ENCODE results near the gene KDSR.

KDSR gene, protein sequence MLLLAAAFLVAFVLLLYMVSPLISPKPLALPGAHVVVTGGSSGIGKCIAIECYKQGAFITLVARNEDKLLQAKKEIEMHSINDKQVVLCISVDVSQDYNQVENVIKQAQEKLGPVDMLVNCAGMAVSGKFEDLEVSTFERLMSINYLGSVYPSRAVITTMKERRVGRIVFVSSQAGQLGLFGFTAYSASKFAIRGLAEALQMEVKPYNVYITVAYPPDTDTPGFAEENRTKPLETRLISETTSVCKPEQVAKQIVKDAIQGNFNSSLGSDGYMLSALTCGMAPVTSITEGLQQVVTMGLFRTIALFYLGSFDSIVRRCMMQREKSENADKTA
- 20.2 to 115 (median 78.2) reads per million in 9 experiments for total RNA-seq

DNA sequence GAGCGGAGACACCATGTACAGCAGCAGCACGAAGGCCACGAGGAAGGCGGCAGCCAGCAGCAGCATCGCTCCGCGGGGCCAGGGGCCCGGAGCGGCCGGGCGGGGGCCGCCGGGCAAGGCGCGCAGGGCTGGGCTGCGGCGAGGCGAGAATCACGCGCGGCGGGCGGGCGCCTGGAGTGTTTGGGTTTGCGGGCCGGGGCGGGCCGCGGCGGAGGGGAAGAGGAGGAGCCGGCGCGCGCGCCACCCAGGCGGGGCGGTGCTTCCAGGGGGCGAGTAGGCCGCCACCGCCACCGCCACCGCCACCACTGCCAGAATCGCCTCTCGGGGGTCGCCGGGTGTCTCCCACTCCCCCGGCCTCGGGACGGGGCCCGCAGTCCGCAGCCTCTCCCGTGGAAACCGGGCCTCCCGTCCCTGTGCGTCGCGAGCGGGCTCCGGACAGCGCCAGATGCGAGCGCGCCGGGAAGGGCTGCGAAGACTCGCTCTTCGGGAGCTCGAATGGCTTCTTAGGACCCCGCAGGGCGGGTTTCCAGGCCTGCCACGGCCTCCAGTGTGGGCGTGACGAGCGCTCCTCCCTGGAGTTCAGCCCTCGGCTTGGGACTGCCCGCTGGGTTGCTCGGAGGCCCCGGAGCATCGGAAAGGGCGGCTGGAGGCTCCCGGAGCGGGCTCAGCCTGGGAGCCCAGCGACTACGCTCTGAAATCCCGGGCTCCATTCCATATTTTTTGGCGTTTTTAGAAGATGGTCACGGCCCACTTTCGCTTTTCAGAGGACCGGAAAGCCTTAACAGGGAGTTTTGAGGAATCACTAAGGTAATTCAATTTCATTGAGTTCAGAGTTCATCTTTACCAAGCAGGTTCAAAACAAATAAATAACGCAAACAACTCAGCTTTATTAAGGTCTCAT is at the start of gene KDSR:
Gene KDSR (minus strand): TSS at position 154 of the 901 bp plus-strand sequence. CDS start 88 bp downstream, at position 66.
- Mint-ChIP-seq H3K36me3 (ENCODE audit: insufficient read depth) (peaks cover 8% of the 10 kb centered on the region), H3K4me1 (ENCODE audit: low read depth in 2 of 2) (peaks cover 28 to 38% of the 10 kb centered on the region in 2 donors), H3K27me3 (no peaks in the 10 kb centered on the region), H3K4me3 (peak within 1 kb of the TSS; percentile 78 to 87), H3K27ac (peak within 1 kb of the TSS; percentile 80), H3K9me3 (peaks cover 0 to 2% of the 10 kb centered on the region in 2 donors)
- peak; percentile 73 to 80 (median 78) for DNase-seq
- peak; percentile 77 for ATAC-seq (replicated peaks)

DNA sequence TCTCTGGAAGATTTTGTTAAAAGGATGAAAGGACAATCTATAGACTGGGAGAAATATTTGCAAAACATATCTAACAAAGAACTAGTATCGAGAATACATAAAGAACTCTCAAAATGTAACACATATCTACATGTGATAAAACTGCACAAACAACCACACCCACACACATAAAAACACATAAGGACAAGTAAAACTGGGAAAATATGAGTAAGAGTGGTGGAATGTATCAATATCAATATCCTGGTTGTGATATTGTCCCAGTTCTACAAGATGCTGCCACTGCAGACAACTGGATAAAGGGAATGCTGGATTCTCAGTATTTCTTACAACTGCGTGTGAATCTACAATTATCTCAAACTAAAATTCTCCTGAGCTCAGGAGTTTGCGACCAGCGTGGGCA is 45.9 kb upstream of the KDSR start:
- Mint-ChIP-seq H3K27ac (peak overlapping the region in 1 of 2 donors; percentile 68), H3K4me1 (ENCODE audit: low read depth in 2 of 2) (peaks cover 26 to 41% of the 10 kb centered on the region in 2 donors), H3K4me3 (peak overlapping the region in 1 of 2 donors; percentile 40), H3K9me3 (no peaks in the 10 kb centered on the region), H3K36me3 (ENCODE audit: insufficient read depth) (peaks cover 47% of the 10 kb centered on the region), H3K27me3 (no peaks in the 10 kb centered on the region)
- DNase-seq (no peak), ATAC-seq (replicated peaks) (no peak)

- DNase-seq: no peak
- peaks cover 26 to 51% of the 10 kb centered on the region in 2 donors for H3K4me1 Mint-ChIP-seq (ENCODE audit: low read depth in 2 of 2)
- ATAC-seq (replicated peaks): no peak
Measured at GRCh38 chr18:63410792-63411191, 43.8 kb upstream of the KDSR start.

DNA sequence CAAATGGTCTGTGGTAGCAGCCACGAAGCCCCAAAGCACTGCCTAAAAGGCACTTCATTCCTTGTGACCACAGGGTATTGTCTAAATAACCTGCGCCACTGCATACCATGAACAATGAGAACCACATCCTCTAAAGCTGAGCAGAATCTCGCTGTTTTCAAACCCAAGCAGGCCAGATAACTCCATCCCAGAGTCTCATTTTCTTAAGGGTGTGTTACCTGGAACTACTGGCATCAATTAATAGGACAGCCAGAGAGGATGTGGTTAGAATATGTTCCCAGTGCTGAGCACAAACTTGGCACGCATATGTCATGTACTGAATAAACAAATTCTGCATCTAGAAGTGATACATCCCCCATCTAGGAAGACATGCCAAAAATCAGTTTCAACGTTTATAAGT is 42.3 kb upstream of the KDSR start:
- no peaks in the 10 kb centered on the region for H3K27me3 Mint-ChIP-seq
- peaks cover 24 to 41% of the 10 kb centered on the region in 2 donors for H3K4me1 Mint-ChIP-seq (ENCODE audit: low read depth in 2 of 2)
- ATAC-seq (replicated peaks) (peak; percentile 48), DNase-seq (no peak)
- no peak overlapping the region for H3K4me3 Mint-ChIP-seq
- no peaks in the 10 kb centered on the region for H3K9me3 Mint-ChIP-seq
- peak overlapping the region; percentile 31 to 73 for H3K27ac Mint-ChIP-seq
- H3K36me3 Mint-ChIP-seq (ENCODE audit: insufficient read depth): peaks cover 63% of the 10 kb centered on the region

More at GRCh38 chr18:63410792-63411191, 43.8 kb upstream of the KDSR start:
- Mint-ChIP-seq H3K27ac (peak overlapping the region; percentile 73 to 74), H3K4me3 (no peak overlapping the region), H3K27me3 (no peaks in the 10 kb centered on the region), H3K36me3 (ENCODE audit: insufficient read depth) (peaks cover 58% of the 10 kb centered on the region), H3K9me3 (no peaks in the 10 kb centered on the region)

GRCh38 chr18:63407734-63408133 is 40.7 kb upstream of the KDSR start:
- no peaks in the 10 kb centered on the region for H3K27me3 Mint-ChIP-seq
- peak overlapping the region in 1 of 2 donors; percentile 33 for H3K27ac Mint-ChIP-seq
- no peaks in the 10 kb centered on the region for H3K9me3 Mint-ChIP-seq
- H3K4me1 Mint-ChIP-seq (ENCODE audit: low read depth in 2 of 2): peaks cover 13 to 32% of the 10 kb centered on the region in 2 donors
- no peak for ATAC-seq (replicated peaks)
- peaks cover 63% of the 10 kb centered on the region for H3K36me3 Mint-ChIP-seq (ENCODE audit: insufficient read depth)
- no peak overlapping the region for H3K4me3 Mint-ChIP-seq
- no peak for DNase-seq

DNA sequence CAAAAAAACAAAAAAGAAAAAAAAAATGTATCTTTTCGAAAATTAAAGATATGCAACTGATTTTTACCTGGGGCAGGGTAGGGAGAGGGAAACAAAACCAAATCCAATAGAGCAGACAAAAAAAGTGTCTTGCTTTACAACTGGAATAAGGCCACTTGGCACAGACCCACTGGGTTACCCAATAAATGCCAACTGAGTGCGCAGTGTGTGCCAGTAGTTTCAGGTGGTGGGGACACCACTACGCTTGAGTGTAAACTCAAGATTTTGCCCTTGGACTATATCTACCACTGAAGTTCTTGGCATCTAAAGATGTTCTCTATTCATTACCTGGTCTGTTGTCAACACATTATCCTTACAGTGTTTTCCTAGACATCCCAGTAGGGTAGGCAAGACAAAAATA is 39.0 kb upstream of the KDSR start:
- Mint-ChIP-seq H3K4me1 (ENCODE audit: low read depth in 2 of 2) (peaks cover 12 to 25% of the 10 kb centered on the region in 2 donors), H3K27me3 (no peaks in the 10 kb centered on the region), H3K27ac (peak overlapping the region; percentile 7 to 38), H3K36me3 (ENCODE audit: insufficient read depth) (peaks cover 68% of the 10 kb centered on the region), H3K4me3 (no peak overlapping the region), H3K9me3 (no peaks in the 10 kb centered on the region)
- DNase-seq (no peak), ATAC-seq (replicated peaks) (no peak)

DNA sequence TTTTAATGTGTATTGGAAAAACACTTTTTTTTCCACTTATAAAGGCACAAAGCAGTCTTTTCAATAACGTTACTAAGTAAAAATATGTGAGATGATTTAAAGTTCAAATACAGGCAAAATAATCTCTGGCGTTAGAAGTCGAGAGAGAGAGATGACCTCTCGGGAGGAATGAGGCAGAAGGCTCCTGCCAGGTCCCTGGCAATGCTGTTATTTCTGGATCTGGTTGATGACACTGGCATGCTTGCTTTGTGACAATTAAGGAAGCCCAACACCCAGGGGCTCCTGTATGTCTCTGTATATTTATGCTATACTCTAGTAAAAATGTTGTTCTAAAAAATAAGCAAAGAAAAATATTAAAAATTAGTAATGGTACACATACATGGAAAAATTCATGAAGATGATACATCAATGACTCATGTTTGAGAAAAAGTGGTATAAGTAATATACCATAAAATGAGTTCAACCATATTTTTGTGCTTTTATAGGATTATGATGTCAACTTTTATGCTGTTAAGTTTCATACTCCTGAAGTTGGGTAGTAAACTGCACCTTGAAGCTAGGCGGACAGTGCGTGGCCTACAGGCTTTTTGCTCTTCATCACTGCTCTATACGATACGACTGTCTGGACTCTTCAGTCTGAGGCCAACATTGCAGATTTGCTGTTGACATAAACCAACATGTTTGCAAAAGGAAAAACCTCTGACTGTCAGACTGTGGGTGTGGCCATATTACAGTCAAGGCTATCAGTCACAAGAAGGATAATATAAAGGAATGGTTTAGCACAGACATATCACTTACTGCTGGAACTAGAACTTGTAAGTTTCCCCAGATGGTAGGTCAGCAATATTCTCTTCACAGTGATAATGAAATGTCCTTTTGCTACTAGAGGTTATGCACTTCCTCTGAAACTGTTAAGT is 35.5 kb upstream of the KDSR start:
- peaks cover 7 to 12% of the 10 kb centered on the region in 2 donors for H3K4me1 Mint-ChIP-seq (ENCODE audit: low read depth in 2 of 2)
- DNase-seq (no peak), ATAC-seq (replicated peaks) (no peak)
- H3K4me3 Mint-ChIP-seq: no peak overlapping the region
- peaks cover 73% of the 10 kb centered on the region for H3K36me3 Mint-ChIP-seq (ENCODE audit: insufficient read depth)
- H3K27me3 Mint-ChIP-seq: no peaks in the 10 kb centered on the region
- peak overlapping the region; percentile 23 to 55 for H3K27ac Mint-ChIP-seq
- no peaks in the 10 kb centered on the region for H3K9me3 Mint-ChIP-seq

- Mint-ChIP-seq H3K27ac (peak overlapping the region; percentile 79 to 82), H3K36me3 (ENCODE audit: insufficient read depth) (peaks cover 85% of the 10 kb centered on the region), H3K4me3 (peak overlapping the region; percentile 69 to 72), H3K9me3 (no peaks in the 10 kb centered on the region), H3K27me3 (no peaks in the 10 kb centered on the region), H3K4me1 (ENCODE audit: low read depth in 2 of 2) (peaks cover 6 to 7% of the 10 kb centered on the region in 2 donors)
- DNase-seq (no peak), ATAC-seq (replicated peaks) (no peak)
Measured at GRCh38 chr18:63399300-63399699, 32.3 kb upstream of the KDSR start.

DNA sequence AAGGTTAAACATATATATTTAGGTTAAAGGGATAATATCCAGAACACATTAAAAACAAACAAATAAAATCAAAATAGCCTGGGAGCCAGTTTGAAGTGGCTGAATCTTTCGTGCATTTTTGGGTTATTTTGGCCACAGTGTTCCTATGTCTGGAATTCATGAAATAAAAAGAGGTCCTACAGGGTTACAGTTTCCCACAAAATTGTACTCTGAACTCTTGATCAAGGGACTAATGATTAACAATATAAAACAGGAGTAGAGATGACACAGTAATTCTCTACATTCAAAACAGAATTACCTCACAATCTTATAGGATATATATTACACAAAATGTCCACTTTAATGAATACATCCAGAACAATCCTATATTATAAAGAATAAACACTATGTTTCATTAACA is 30.3 kb upstream of the KDSR start:
- H3K9me3 Mint-ChIP-seq: no peaks in the 10 kb centered on the region
- no peak overlapping the region for H3K27ac Mint-ChIP-seq
- no peak for ATAC-seq (replicated peaks)
- no peak for DNase-seq
- peaks cover 85% of the 10 kb centered on the region for H3K36me3 Mint-ChIP-seq (ENCODE audit: insufficient read depth)
- H3K4me3 Mint-ChIP-seq: no peak overlapping the region
- H3K27me3 Mint-ChIP-seq: no peaks in the 10 kb centered on the region
- H3K4me1 Mint-ChIP-seq (ENCODE audit: low read depth in 2 of 2): peaks cover 3 to 5% of the 10 kb centered on the region in 2 donors

DNA sequence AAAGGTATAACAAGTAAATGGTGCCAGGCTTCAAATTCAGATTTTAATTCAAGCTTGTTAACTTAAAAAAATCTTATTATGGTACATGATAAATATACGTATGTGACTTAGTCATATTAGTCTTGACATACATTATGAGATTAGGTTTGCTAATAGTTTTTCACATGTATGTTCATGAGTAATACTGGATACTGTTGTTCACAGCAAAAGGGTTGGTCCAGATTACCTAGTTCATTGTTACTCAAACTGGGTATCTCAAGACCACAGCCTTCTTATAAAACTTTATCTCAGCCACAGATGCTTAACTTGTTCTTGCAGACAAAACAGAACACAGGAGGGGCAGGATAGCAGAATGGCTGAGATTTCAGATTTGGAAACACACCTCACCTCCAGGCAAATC is 28.5 kb upstream of the KDSR start:
- Mint-ChIP-seq H3K4me3 (no peak overlapping the region), H3K27me3 (no peaks in the 10 kb centered on the region), H3K4me1 (ENCODE audit: low read depth in 2 of 2) (peaks cover 3 to 5% of the 10 kb centered on the region in 2 donors), H3K36me3 (ENCODE audit: insufficient read depth) (peaks cover 80% of the 10 kb centered on the region), H3K27ac (no peak overlapping the region), H3K9me3 (no peaks in the 10 kb centered on the region)
- DNase-seq (no peak), ATAC-seq (replicated peaks) (no peak)

DNA sequence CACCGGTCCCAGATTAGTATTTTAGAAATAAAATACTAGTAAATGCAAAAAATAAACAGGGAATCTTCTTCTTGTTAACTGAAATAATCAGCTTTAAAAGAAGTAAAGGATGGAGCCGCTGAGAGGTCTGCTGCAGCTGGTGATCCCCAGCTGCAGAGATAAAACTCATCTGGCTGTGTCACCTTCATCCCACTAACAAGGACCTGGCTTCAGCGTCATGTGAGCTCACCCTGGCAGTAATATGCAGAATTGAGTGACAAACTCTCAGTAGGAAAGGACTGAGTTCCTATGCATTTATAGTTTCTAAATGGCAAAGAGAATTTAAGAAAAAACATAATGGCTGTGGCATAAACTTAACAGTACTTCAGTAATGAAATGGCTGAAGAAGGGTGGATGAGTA is 27.9 kb upstream of the KDSR start:
- Mint-ChIP-seq H3K27ac (no peak overlapping the region), H3K9me3 (no peaks in the 10 kb centered on the region), H3K4me3 (no peak overlapping the region), H3K36me3 (ENCODE audit: insufficient read depth) (peaks cover 80% of the 10 kb centered on the region), H3K27me3 (no peaks in the 10 kb centered on the region), H3K4me1 (ENCODE audit: low read depth in 2 of 2) (peaks cover 2 to 3% of the 10 kb centered on the region in 2 donors)
- no peak for DNase-seq
- ATAC-seq (replicated peaks): no peak

DNA sequence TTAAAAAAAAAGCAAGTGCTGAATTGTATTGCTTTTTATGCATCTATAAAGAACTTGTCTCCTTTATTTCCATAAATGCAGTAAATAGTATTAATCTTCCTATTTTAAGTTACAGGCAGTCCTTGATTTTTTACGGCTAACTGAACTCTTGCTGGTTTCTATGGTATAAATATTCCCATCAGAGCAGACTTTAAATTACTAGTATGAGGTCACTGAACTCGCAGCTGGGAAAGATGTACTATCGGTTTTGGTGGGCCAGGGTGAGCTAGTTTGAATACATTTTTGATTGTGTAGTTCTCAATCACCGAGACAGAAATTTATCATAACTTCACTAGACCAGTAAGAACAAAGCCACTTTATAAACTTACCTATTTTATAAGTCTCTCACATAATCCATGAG is 20.9 kb upstream of the KDSR start:
- ATAC-seq (replicated peaks): no peak
- Mint-ChIP-seq H3K4me1 (ENCODE audit: low read depth in 2 of 2) (no peaks in the 10 kb centered on the region), H3K27me3 (no peaks in the 10 kb centered on the region), H3K36me3 (ENCODE audit: insufficient read depth) (peaks cover 35% of the 10 kb centered on the region), H3K4me3 (no peak overlapping the region), H3K27ac (no peak overlapping the region), H3K9me3 (no peaks in the 10 kb centered on the region)
- DNase-seq: no peak

- Mint-ChIP-seq H3K27me3 (no peaks in the 10 kb centered on the region), H3K27ac (no peak overlapping the region), H3K4me3 (no peak overlapping the region), H3K9me3 (no peaks in the 10 kb centered on the region), H3K4me1 (ENCODE audit: low read depth in 2 of 2) (peaks cover 3 to 8% of the 10 kb centered on the region in 2 donors), H3K36me3 (ENCODE audit: insufficient read depth) (peaks cover 1% of the 10 kb centered on the region)
- ATAC-seq (replicated peaks) (no peak), DNase-seq (no peak)
Measured at GRCh38 chr18:63382843-63383242, 15.8 kb upstream of the KDSR start.

All from effector memory CD8-positive, alpha-beta T cell (primary cell).